GM10266 (cell line): ENCODE measurements around the gene ISM1.

ENCODE experiments used
- DNase-seq: peaks from one replicate; pipeline ENCODE4 v3.0.0; 2012; ENCODE audit errors: extremely low spot score
- TF ChIP-seq, protein P1 (sequence below): IDR thresholded peaks from 2 replicates; pipeline ENCODE4 v1.5.1; 2012; ENCODE audit warnings: mild to moderate bottlenecking, low read depth; ENCODE audit not compliant: control insufficient read depth, insufficient read depth; ENCODE audit errors: missing control alignments

Gene ISM1

DNA sequence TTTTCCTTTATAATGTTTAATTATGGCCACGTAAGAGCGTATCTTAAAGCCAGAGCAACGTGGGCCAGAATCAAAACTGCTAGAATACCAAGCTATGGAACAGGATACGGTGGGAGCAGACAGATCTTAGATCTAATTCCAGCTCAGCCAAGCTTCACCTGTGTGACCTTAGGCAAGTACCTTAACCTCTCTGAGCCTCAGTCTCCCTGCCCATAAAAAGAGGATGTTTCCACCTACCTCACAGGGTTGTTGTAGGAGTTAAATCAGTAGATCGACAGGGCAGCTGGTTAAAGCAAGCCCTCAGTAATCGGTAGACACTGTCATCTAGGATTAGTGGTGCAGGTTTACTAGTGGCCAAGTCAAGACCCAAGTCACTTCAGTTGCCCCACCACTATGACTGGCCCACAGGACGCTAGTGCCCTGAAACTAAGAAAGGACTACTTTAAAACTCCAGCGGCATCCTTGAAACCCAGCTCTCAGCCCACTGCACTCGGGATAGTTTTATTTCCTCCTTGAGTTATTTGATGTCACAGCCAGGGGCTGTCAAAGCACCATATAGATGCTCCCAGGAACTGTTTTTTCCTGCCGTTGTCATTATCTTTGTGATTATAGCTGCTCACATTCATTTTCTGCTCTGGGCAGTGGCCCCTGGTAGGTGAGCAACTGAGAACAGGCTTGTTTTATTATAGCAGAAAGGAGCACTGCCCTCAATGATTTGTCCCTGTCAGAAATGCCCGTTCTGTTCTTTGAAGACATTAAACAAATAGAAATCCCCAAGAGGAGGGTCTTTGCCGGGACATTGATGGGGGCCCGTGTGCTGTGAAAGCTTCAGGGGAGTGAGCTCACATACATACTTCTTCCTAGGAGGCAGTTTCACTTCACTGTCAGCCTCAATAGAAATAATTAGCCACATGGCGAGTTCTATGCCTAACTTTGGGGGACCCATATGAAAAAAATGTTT lies 63.1 kb downstream of the ISM1 start:
- TF ChIP-seq, protein P1, sequence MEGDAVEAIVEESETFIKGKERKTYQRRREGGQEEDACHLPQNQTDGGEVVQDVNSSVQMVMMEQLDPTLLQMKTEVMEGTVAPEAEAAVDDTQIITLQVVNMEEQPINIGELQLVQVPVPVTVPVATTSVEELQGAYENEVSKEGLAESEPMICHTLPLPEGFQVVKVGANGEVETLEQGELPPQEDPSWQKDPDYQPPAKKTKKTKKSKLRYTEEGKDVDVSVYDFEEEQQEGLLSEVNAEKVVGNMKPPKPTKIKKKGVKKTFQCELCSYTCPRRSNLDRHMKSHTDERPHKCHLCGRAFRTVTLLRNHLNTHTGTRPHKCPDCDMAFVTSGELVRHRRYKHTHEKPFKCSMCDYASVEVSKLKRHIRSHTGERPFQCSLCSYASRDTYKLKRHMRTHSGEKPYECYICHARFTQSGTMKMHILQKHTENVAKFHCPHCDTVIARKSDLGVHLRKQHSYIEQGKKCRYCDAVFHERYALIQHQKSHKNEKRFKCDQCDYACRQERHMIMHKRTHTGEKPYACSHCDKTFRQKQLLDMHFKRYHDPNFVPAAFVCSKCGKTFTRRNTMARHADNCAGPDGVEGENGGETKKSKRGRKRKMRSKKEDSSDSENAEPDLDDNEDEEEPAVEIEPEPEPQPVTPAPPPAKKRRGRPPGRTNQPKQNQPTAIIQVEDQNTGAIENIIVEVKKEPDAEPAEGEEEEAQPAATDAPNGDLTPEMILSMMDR = no peak
- DNase-seq = no peak

DNA sequence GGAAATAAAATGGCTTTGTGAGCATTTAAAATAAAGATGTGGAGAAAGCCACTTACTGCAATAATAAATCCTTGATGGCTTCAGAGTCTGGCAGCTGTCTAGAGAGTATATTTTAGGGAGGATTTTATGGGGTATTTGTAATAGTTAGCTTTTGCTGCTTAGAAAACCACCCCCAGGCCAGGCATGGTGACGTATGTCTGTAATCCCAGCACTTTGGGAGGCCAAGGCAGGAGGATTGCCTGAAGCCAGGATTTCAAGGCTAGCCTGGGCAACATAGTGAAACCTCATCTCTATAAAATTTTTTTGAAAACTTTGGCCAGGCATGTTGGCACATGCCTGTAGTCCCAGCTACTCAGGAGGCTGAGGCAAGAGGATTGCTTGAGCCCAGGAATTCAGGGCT lies 63.8 kb downstream of the ISM1 start:
- DNase-seq = no peak
- TF ChIP-seq, protein P1 = no peak

DNA sequence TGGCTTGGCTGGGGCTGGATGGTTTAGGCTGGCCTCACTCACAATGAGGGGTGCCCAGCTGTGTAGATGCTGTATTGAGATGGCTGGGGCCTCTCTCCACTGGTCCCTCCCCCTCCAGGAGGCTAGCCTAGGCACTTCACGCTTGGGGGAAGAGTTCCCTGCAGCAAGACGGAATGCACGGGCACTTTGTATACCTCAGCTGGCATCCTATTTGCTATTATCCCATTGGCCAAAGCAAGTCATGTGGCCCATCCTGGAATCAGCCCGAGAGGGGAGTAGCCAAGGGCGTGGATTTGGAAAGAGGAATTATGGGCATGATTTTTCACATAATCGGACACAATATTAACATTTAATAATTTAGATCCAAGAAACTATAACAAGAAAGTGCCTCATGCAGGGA lies 64.3 kb downstream of the ISM1 start:
- TF ChIP-seq, protein P1 = no peak
- DNase-seq = no peak

DNA sequence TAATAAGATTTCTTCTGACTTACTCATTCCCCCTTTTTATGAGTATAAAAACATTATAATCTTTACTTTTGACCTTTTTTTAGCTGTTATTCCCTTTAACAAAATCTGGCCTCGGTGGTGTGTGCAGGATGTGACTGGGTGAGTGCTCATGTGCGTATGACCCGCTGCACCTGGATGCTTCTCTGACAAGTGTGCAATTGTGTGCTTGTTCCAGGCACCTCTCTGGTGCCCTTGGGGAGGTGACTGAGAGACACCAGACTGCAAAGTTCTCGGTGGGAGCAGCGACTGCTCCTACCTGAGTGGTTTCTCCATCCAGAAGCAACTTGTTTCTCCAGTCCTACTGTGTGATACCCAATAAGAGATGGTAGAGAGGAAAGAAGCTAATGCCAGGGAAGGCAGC lies 65.0 kb downstream of the ISM1 start:
- TF ChIP-seq, protein P1 = no peak
- DNase-seq = no peak

DNA sequence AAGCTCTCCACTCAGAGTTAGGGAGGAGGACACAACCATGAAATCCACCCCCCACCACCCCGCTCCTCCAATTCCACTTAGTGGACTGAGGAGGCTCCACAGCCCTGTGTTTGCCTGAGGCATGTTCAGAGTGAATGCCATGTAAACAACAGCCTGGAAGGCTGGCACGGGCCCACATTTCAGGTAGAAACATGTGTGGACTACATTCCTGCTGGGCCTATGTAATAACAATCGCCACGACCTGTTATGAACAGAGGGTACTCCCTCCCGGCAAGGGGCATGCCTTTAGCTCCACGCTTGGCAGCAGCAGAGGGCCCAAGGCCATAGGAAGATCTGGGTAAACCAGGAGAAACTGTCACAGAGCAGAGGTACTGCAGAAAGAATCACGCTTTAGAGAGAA lies 65.5 kb downstream of the ISM1 start:
- no peak for DNase-seq
- TF ChIP-seq, protein P1 = no peak

DNA sequence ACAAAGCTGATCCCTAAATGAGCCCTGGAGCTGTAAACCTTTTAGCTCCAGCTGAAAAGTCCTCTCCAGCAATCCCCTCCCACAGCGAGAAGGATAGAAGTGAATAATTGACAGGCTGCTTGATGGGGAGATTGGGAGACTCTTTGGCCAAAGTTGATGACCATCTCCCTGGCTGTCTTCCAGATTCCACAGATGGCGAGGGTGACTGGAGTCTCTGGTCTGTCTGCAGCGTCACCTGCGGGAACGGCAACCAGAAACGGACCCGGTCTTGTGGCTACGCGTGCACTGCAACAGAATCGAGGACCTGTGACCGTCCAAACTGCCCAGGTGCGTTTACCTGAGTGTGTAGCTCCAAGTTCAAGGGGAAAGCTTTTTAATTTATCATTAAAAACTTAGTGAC lies 67.3 kb downstream of the ISM1 start:
- DNase-seq = no peak
- TF ChIP-seq, protein P1 = no peak

DNA sequence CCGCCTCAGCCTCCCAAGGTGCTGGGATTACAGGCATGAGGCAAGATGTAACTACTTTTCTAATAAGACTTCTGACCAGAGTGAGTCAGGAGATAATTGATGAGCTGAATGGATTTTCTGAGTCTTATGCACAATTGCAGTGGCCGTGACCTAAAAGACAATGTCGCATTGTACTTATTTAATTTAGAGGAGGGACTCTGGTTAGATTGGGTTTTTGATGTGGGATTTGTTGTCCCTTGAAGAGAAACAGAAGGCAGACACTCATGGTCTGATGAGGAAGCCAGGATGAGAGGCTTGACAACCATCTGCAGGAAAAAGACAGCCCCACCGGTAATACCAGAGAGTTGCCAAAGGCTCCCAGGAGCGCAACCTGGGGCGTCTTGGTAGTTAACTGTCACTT lies 68.0 kb downstream of the ISM1 start:
- TF ChIP-seq, protein P1 = no peak
- DNase-seq = no peak
